ENCODE data around the gene TERC. TPM values are rescaled to one million over a fixed set of nuclear protein-coding genes. Genes with fewer than 3 reads are reported as not detected.

TERC gene
- total and polyA plus RNA-seq, 7 donors: 0.23 to 4.8 (median 0.75) TPM; not detected in 2

- Histone ChIP-seq H3K27ac (no peak overlapping the region), H3K36me3 (ENCODE audit: insufficient read depth in 1 of 2, low read depth in 1 of 2) (peaks cover 0 to 68% of the 10 kb centered on the region in 2 donors), H3K4me3 (no peak overlapping the region), H3K27me3 (ENCODE audit: insufficient read depth in 3 of 3, low read length in 2 of 3) (no peaks in the 10 kb centered on the region), H3K4me1 (no peaks in the 10 kb centered on the region), H3K9me3 (no peaks in the 10 kb centered on the region)
- 88 to 93% (median 90%) methylated on average over 4 of the region's 4 CpGs for WGBS, 3 donors
- ATAC-seq: no peak
- TF ChIP-seq CTCF (IDR thresholded peaks at IDR 0.05): no peak
- DNase-seq: no peak
- intact Hi-C loops (cut with DNase I): loop anchor here (10.0 kb wide), 2 partner anchors 184 to 314 kb away; no protein-coding TSS in a partner anchor
These were observed 26.0 kb upstream of the TERC start for GRCh38 chr3:169790687-169791429.

- H3K27ac ChIP-seq: no peak overlapping the region
- DNase-seq (no peak), ATAC-seq (no peak)
- H3K9me3 ChIP-seq: no peaks in the 10 kb centered on the region
- peaks cover 0 to 75% of the 10 kb centered on the region in 2 donors for H3K36me3 ChIP-seq (ENCODE audit: insufficient read depth in 1 of 2, low read depth in 1 of 2)
- H3K4me1 ChIP-seq: no peaks in the 10 kb centered on the region
- TF ChIP-seq CTCF (IDR thresholded peaks at IDR 0.05): no peak
- no peak overlapping the region for H3K4me3 ChIP-seq
- intact Hi-C loops (cut with DNase I): loop anchor here (10.0 kb wide), 2 partner anchors 185 to 315 kb away; no protein-coding TSS in a partner anchor
- no peaks in the 10 kb centered on the region for H3K27me3 ChIP-seq (ENCODE audit: insufficient read depth in 3 of 3, low read length in 2 of 3)
These were observed 25.4 kb upstream of the TERC start for GRCh38 chr3:169790219-169790618.

GRCh38 chr3:169787791-169788190 lies 22.9 kb upstream of the TERC start:
- Histone ChIP-seq H3K4me1 (no peaks in the 10 kb centered on the region), H3K36me3 (ENCODE audit: insufficient read depth in 1 of 2, low read depth in 1 of 2) (peaks cover 0 to 91% of the 10 kb centered on the region in 2 donors), H3K4me3 (no peak overlapping the region), H3K27me3 (ENCODE audit: insufficient read depth in 3 of 3, low read length in 2 of 3) (no peaks in the 10 kb centered on the region), H3K27ac (no peak overlapping the region), H3K9me3 (no peaks in the 10 kb centered on the region)
- intact Hi-C loops (cut with DNase I): loop anchor here (5.0 to 10.0 kb wide), 2 partner anchors 207 to 310 kb away; no protein-coding TSS in a partner anchor
- DNase-seq (no peak), ATAC-seq (no peak)
- TF ChIP-seq CTCF (IDR thresholded peaks at IDR 0.05): no peak
- 76 to 88% (median 84%) methylated on average over 1 of the region's 1 CpG for whole genome bisulfite sequencing, 3 donors

GRCh38 chr3:169787120-169787519 lies 22.3 kb upstream of the TERC start:
- 96 to 97% (median 96%) methylated on average over 4 of the region's 4 CpGs for WGBS, 3 donors
- Histone ChIP-seq H3K36me3 (ENCODE audit: insufficient read depth in 1 of 2, low read depth in 1 of 2) (peaks cover 0 to 92% of the 10 kb centered on the region in 2 donors), H3K27ac (no peak overlapping the region), H3K27me3 (ENCODE audit: insufficient read depth in 3 of 3, low read length in 2 of 3) (no peaks in the 10 kb centered on the region), H3K9me3 (no peaks in the 10 kb centered on the region), H3K4me1 (no peaks in the 10 kb centered on the region), H3K4me3 (no peak overlapping the region)
- DNase-seq (no peak), ATAC-seq (no peak)
- intact Hi-C loops (cut with DNase I): loop anchor here (5.0 to 10.0 kb wide), 2 partner anchors 208 to 310 kb away; no protein-coding TSS in a partner anchor
- no peak for TF ChIP-seq CTCF (IDR thresholded peaks at IDR 0.05)
